Hypothalamus (tissue), 51 donors: ENCODE measurements around the gene TTC9.
A peak's percentile ranks its signal among the peaks of the same experiment; 100 is the strongest.

ENCODE experiments used
- DNase-seq, 51 donors: peaks; one replicate each; lab custom pipeline; 2025; lab: John Stamatoyannopoulos, UW

The TTC9 gene

GRCh38 chr14:70641548-70642302, at the start of gene TTC9:
Gene TTC9, plus strand, starts transcription at chr14:70641916. Its CDS starts 214 bp downstream, at chr14:70642130.
- peak in 10 of 51 donors; percentile 4 to 49 (median 22) for DNase-seq

- DNase-seq: no peak
Observed at GRCh38 chr14:70594461-70594860, 47.3 kb upstream of the TTC9 start.

- no peak for DNase-seq
Observed at GRCh38 chr14:70595443-70596185, 46.1 kb upstream of the TTC9 start.

GRCh38 chr14:70597731-70598130, 44.0 kb upstream of the TTC9 start:
- no peak for DNase-seq

GRCh38 chr14:70599345-70599744, 42.4 kb upstream of the TTC9 start:
- no peak for DNase-seq

DNA sequence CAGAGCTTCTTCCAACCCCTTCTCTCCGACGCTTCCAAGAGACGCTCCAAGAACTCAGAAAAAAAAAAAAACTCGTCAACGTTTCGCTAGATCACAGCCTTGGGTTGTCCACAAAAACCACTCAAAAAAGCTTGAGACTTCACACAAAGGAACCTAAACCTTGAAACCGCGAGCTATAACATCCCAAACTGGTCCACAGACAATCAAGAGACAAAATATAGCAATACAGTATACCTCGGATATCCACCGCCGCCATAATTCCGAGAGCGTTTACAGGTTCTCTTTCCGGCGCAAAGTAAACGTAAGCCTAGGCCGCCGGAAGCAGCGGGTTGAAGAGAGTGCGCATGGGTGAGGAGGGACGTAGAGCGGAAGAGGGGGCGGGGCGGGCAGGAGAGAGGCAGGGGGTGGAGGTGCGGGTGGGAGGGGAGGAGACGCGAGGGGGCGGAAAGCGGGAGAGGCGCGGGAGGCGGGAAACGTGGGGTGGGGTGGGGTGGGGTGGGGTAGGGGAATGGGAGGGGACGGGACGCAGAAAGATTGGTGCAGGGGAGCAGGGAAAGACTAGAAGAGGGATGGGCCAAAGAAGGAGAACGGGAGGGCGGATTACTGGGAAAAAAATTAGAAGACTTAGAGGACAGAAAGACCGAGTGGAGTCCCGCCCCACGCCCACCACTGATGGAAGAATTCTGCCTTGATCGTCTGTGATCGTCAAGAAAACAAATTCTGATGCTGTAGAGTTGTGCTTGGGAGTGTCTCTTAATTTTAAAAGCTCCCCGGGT, 41.1 kb upstream of the TTC9 start, which contains the start of gene MED6:
MED6 (minus strand) TSS at position 274 of the 776 bp plus-strand sequence; CDS start at position 256, 18 bp downstream.
- DNase-seq: peak; percentile 57 to 94 (median 84)

GRCh38 chr14:70601162-70601561, 40.6 kb upstream of the TTC9 start:
- no peak for DNase-seq

GRCh38 chr14:70602254-70602653, 39.5 kb upstream of the TTC9 start:
- no peak for DNase-seq

DNA sequence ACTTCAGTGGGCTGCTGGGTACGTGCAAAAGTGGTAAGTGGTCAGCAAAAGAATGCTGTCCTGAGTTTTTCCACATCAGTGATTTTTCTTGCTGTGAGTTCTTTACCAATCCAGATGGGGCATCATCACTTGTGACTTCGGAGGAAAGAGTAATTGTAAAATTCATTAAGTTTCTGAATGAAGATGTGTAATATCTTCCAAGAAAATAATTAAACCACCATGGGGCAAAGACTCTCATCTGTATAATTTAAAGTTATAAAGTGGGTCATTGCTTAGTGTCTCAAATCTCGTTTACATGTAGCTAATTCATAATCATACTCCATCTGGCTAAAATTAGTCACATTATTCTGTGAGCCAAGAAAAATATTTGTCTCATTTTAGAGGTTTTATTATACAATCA, 30.5 kb upstream of the TTC9 start:
- DNase-seq: no peak

GRCh38 chr14:70616646-70617045, 25.1 kb upstream of the TTC9 start:
- DNase-seq: no peak

- no peak for DNase-seq
Observed at GRCh38 chr14:70618314-70618713, 23.4 kb upstream of the TTC9 start.

GRCh38 chr14:70619708-70620107, 22.0 kb upstream of the TTC9 start:
- no peak for DNase-seq

GRCh38 chr14:70622111-70622712, 19.5 kb upstream of the TTC9 start:
- no peak for DNase-seq

GRCh38 chr14:70624972-70625371, 16.7 kb upstream of the TTC9 start:
- DNase-seq: no peak

- no peak for DNase-seq
Observed at GRCh38 chr14:70631948-70632347, 9.8 kb upstream of the TTC9 start.

DNA sequence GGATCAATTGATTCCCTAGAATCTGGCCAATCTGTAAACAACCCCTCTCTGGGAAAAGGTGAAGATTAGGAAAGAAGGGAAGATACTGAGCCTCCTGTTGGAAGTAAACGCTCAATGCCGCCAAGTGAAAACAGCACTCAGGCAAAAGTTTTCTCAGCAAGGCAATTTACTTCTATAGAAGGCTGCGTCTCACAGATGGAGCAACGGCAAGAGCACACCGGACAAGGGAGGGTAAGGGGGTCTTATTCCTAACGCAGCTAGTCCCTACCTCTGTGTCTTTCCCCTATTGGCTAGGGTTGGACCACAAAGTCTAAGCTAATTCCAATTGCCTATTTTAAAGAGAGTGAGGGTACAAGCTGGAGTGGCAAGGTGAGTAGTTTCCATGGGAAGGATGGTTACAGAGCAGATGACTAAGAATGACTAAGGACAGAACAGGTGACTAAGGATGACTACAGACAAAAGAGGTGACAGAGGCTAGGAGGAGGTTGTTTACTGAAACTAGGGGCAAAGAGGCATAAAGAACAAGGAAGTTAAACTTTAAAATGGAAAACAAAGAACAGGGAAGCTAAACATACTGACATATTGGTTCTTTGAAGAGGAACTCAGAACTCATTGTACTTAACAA, 5.6 kb upstream of the TTC9 start:
- no peak for DNase-seq

GRCh38 chr14:70638416-70638815, 3.3 kb upstream of the TTC9 start:
- no peak for DNase-seq

GRCh38 chr14:70640938-70641547, 673 bp upstream of the TTC9 start:
- DNase-seq: peak in 8 of 51 donors; percentile 14 to 45 (median 34)

DNA sequence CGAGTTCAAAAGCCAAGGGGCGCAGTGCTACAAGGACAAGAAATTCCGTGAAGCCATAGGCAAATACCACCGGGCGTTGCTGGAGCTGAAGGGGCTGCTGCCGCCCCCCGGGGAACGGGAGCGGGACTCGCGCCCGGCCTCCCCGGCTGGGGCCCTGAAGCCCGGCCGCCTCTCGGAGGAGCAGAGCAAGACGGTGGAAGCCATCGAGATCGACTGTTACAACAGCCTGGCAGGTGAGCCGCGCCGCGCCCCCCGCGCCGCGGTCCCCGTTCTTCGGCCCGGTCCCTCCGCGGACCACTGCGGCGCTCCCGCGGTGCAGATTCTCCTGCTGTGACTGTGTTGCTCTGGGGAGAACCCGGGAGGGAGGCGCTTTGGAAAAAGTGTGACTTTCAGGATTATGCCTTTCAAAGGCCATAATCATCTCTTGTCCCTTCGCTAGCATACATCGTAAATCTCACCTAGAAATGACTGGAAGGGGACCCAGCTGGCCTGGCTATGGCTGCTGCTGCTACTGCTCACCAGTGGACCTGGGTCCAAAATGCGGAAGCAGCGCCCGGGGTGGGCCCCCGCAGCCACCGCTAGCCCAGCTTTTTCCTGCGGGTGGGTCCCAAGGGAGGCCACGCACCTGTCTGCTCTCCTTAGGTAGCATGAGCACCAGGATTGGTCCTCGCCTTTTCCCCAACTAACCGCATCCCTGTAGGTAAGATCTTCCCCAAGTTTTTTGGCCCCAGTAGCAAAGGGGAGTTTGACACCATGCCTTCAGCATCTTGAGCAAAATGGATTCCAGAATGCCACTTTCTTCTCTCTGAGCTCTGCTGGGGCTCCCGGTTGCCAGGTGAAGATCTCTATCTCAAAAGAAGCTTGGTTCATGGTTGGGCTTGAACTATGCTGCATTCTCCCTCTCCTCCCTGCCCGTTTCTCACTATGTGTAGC, 853 bp downstream of the TTC9 start:
- DNase-seq: peak in 7 of 51 donors; percentile 1 to 32 (median 10)
